Transverse colon (tissue), 3 donors: Measurements from ENCODE around the gene JPH3.
"Not testable (repeated sequence)": the region's sequence is repeated elsewhere in the genome, so short reads cannot be mapped to it uniquely, and the experiment has no call there.

Experiments used
- CTCF ChIP-seq, 5 experiments: fragments of 200-600 bp in 3 of 5; fragments of 450-650 bp in 2 of 5; sonication (generic) in 3 of 5; IDR thresholded peaks; 1 replicate in 2 of 5; 2 replicates in 3 of 5; pipeline ENCODE4 v1.5.1; 2016 to 2017; ENCODE audit warnings: antibody characterized with exemption in 5 of 5, inconsistent platforms in 3 of 5, mild to moderate bottlenecking in 2 of 5, moderate library complexity in 1 of 5
- EP300 ChIP-seq: sonication (generic); formaldehyde crosslinking; IDR thresholded peaks from one replicate; pipeline ENCODE4 v1.6.1; 2017; ENCODE audit warnings: antibody characterized with exemption, low read depth

DNA sequence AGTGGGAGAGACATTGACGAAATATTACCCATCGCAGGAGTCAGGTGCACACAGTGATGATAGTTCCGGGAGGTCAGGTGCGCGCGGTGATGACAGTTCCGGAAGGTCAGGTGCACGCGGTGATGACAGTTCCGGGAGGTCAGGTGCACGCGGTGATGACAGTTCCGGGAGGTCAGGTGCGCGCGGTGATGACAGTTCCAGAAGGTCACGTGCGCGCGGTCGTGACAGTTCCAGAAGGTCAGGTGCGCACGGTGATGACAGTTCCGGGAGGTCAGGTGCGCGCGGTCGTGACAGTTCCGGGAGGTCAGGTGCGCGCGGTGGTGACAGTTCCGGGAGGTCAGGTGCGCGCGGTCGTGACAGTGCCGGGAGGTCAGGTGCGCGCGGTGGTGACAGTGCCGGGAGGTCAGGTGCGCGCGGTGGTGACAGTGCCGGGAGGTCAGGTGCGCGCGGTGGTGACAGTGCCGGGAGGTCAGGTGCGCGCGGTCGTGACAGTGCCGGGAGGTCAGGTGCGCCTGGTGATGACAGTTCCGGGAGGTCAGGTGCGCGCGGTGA is 78.8 kb downstream of the JPH3 start:
- not testable (repeated sequence) for TF ChIP-seq EP300; CTCF (IDR thresholded peaks at IDR 0.05)
